ENCODE measurements around the gene CRABP2. TPM values are rescaled to one million over a fixed set of nuclear protein-coding genes. Genes with fewer than 3 reads are reported as not detected.
A peak's percentile ranks its signal among the peaks of the same experiment; 100 is the strongest.

Gene CRABP2
- total RNA-seq, 1 donor from 2014 or later, result 97.7 TPM

DNA sequence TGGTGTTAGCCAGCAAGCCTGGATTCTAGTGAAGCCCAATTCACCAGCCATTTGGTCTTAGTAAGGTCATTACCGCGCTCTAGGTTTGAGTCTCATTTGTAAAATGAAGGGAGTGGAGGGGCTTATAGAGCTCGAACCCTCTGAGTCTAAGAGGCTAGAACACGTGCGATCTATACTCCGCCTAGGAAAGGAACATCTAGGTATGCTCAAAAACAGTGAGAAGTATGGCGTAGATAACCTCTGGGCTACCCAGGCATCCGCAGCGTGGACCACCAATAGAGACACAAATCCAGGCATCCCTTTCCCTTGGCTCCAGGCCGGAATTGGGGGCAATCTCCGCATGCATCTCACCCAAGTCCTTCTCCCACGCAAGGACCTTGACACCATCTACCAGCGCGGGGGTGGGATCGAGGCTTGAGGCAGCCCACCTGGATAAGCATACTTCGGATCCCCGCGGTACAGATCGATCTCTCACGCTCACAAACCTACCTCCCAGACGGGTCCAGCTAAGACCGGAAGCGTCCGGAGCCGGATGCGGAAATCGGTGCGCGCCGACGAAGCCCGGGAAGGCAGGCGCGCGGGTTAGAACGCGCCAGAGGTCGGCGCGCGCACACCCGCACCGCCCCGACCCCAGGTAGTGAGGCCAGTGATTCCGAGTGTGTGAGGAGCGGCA lies 22.7 kb upstream of the CRABP2 start, which contains the start of gene METTL25B:
Gene METTL25B, plus strand, starts transcription at position 544 of the 673 bp plus-strand sequence. CDS start 636 bp downstream, outside the sequence.
- no peaks in the 10 kb centered on the region for H3K9me3 ChIP-seq
- peak within 1 kb of the TSS; percentile 83 to 90 for H3K4me3 ChIP-seq
- peak within 1 kb of the TSS; percentile 99 for H3K27ac ChIP-seq
- peak in 1 of 2 donors; percentile 96 for DNase-seq (ENCODE audit: extremely low spot score in 2 of 2)
- H3K27me3 ChIP-seq, result no peaks in the 10 kb centered on the region
- intact Hi-C loops (cut with DNase I), result loop anchor here (2.0 kb wide), 1 partner anchor 23 kb away; the partner anchor contains the start of gene CRABP2
- H3K4me1 ChIP-seq, result peaks cover 59% of the 10 kb centered on the region
- peaks cover 0 to 15% of the 10 kb centered on the region in 2 donors for H3K36me3 ChIP-seq
- TF ChIP-seq POLR2AphosphoS5 (IDR thresholded peaks at IDR 0.05; ENCODE audit: insufficient read depth in 1 of 2, low read depth in 1 of 2) (no peak), POLR2A (IDR thresholded peaks at IDR 0.05) (peak in 1 of 2 donors; percentile 2)

- no peak for DNase-seq (ENCODE audit: extremely low spot score in 2 of 2)
- Histone ChIP-seq H3K27ac (peak overlapping the region; percentile 99), H3K4me1 (peaks cover 59% of the 10 kb centered on the region), H3K27me3 (no peaks in the 10 kb centered on the region), H3K9me3 (no peaks in the 10 kb centered on the region), H3K4me3 (peak overlapping the region; percentile 83 to 90), H3K36me3 (peaks cover 0 to 20% of the 10 kb centered on the region in 2 donors)
- intact Hi-C loops (cut with DNase I), result loop anchor here (2.0 kb wide), 1 partner anchor 23 kb away; the partner anchor contains the start of gene CRABP2
- TF ChIP-seq, protein P1, sequence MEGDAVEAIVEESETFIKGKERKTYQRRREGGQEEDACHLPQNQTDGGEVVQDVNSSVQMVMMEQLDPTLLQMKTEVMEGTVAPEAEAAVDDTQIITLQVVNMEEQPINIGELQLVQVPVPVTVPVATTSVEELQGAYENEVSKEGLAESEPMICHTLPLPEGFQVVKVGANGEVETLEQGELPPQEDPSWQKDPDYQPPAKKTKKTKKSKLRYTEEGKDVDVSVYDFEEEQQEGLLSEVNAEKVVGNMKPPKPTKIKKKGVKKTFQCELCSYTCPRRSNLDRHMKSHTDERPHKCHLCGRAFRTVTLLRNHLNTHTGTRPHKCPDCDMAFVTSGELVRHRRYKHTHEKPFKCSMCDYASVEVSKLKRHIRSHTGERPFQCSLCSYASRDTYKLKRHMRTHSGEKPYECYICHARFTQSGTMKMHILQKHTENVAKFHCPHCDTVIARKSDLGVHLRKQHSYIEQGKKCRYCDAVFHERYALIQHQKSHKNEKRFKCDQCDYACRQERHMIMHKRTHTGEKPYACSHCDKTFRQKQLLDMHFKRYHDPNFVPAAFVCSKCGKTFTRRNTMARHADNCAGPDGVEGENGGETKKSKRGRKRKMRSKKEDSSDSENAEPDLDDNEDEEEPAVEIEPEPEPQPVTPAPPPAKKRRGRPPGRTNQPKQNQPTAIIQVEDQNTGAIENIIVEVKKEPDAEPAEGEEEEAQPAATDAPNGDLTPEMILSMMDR (IDR thresholded peaks at IDR 0.05), result no peak
- TF ChIP-seq POLR2AphosphoS5 (IDR thresholded peaks at IDR 0.05; ENCODE audit: insufficient read depth in 1 of 2, low read depth in 1 of 2) (no peak), POLR2A (IDR thresholded peaks at IDR 0.05) (no peak)
These were observed 22.1 kb upstream of the CRABP2 start for GRCh38 chr1:156727492-156727891.

DNA sequence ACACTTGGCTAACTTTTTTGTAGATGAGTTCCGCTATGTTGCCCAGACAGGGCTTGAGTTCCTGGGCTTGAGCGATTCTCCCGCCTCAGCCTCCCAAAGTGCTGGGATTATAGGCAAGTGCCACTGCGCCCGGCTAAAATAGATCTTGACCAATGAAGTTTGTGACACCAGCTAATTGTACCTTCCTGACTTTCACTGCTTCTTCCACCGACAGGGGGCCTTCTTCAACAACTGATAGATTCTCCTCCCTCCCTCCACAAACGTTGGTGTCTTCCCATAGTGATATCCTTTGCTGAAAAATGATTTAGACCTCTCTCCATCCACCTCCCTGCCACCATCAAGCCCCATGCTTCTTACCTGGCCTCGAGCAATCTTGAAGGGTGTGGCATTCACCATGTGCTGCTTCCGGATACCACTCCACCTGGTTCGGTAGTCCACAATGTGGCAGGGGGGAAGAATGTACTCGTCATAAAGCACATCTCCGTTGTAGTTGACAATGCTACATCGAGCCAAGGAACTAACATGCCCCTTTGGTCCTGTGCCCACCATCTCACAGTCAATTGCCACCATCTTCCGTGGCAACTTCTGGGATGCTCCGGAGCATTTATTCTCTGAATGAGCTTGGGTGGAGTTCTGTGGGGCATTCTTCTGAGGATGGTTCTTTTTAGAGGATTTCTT lies 21.3 kb upstream of the CRABP2 start:
- intact Hi-C loops (cut with DNase I), result loop anchor here (1.0 to 2.0 kb wide), 2 partner anchors 22 to 37 kb away; partner anchors contain the start of gene CRABP2
- peaks cover 0 to 22% of the 10 kb centered on the region in 2 donors for H3K36me3 ChIP-seq
- no peaks in the 10 kb centered on the region for H3K9me3 ChIP-seq
- H3K4me1 ChIP-seq, result peaks cover 59% of the 10 kb centered on the region
- no peak for DNase-seq (ENCODE audit: extremely low spot score in 2 of 2)
- H3K4me3 ChIP-seq, result peak overlapping the region; percentile 11 to 37
- TF ChIP-seq POLR2A (IDR thresholded peaks at IDR 0.05), result no peak
- no peak for TF ChIP-seq POLR2AphosphoS5 (IDR thresholded peaks at IDR 0.05; ENCODE audit: insufficient read depth in 1 of 2, low read depth in 1 of 2)
- TF ChIP-seq, protein P1 (IDR thresholded peaks at IDR 0.05), result peak in 1 of 3 experiments; percentile 18
- H3K27me3 ChIP-seq, result no peaks in the 10 kb centered on the region
- peak overlapping the region; percentile 99 for H3K27ac ChIP-seq

DNA sequence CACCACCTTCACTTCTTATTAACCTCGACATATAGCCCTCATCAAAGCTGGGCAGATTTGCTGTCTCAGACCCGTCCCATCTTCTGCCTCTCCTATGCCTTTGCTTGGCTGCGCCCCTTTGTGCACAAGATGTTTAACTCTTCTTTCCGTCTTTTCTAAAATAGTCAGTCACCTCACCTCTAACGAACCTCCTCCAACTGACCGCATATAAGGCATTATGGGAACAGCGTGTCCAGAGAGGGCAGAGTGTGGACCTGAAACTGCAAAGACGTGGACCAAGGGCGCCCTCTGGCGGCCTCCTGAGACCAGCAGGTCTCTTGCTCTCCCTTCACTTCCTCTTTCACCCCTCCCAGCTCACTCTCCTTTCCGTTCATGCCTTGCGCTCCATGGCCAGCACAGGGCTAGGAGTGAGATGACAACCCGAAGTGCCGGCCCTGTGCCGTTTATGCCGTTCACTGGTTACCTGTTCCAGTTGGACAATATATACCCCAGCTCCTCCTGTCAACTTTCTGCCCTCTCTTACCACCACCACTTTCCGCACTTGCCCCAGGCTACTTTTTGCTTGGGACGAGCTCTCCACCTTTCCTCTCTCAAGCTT lies 20.4 kb upstream of the CRABP2 start:
- H3K27ac ChIP-seq, result peak overlapping the region; percentile 99
- TF ChIP-seq POLR2A (IDR thresholded peaks at IDR 0.05), result no peak
- TF ChIP-seq, protein P1 (IDR thresholded peaks at IDR 0.05), result peak; percentile 72 to 96 (median 93)
- TF ChIP-seq POLR2AphosphoS5 (IDR thresholded peaks at IDR 0.05; ENCODE audit: insufficient read depth in 1 of 2, low read depth in 1 of 2), result peak in 1 of 2 donors; percentile 84
- H3K4me1 ChIP-seq, result peaks cover 57% of the 10 kb centered on the region
- H3K36me3 ChIP-seq, result peaks cover 0 to 30% of the 10 kb centered on the region in 2 donors
- H3K27me3 ChIP-seq, result no peaks in the 10 kb centered on the region
- DNase-seq (ENCODE audit: extremely low spot score in 2 of 2), result no peak
- intact Hi-C loops (cut with DNase I), result loop anchor here (1.0 to 2.0 kb wide), 2 partner anchors 21 to 36 kb away; partner anchors contain the start of gene CRABP2
- H3K9me3 ChIP-seq, result no peaks in the 10 kb centered on the region
- H3K4me3 ChIP-seq, result peak overlapping the region; percentile 11 to 37

- no peaks in the 10 kb centered on the region for H3K9me3 ChIP-seq
- DNase-seq (ENCODE audit: extremely low spot score in 2 of 2), result no peak
- H3K36me3 ChIP-seq, result peaks cover 0 to 32% of the 10 kb centered on the region in 2 donors
- no peaks in the 10 kb centered on the region for H3K27me3 ChIP-seq
- H3K4me3 ChIP-seq, result no peak overlapping the region
- peaks cover 23% of the 10 kb centered on the region for H3K4me1 ChIP-seq
- H3K27ac ChIP-seq, result no peak overlapping the region
- TF ChIP-seq, protein P1 (IDR thresholded peaks at IDR 0.05), result no peak
- TF ChIP-seq POLR2A (IDR thresholded peaks at IDR 0.05) (no peak), POLR2AphosphoS5 (IDR thresholded peaks at IDR 0.05; ENCODE audit: insufficient read depth in 1 of 2, low read depth in 1 of 2) (no peak)
- intact Hi-C loops (cut with DNase I), result no loop called here
These were observed 16.2 kb upstream of the CRABP2 start for GRCh38 chr1:156721535-156721934.

Data from vagina (tissue), 2 donors.